Measurements from ENCODE around the gene LARP4.
"Not testable (repeated sequence)": the region's sequence is repeated elsewhere in the genome, so short reads cannot be mapped to it uniquely, and the experiment has no call there.

DNA sequence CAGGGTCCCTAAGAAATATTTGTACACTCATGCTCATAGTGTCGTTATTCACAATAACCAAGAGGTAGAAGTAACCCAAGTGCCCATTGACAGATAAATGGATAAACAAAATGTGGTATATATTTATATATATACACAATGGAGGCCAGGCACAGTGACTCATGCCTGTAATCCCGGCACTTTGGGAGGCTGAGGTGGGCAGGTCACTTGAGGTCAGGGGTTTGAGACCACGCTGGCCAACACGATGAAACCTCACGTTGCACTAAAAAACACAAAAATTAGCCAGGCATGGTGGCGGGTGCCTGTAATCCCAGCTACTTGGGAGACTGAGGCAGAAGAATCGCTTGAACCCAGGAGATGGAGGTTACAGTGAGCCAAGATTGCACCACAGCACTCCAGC, 30.0 kb upstream of the LARP4 start:
- not testable (repeated sequence) for TF ChIP-seq EZH2 (IDR thresholded peaks at IDR 0.05; ENCODE audit: insufficient read depth, poor library complexity, severe bottlenecking); EZH2phosphoT487 (IDR thresholded peaks at IDR 0.05; ENCODE audit: insufficient read depth, low read depth)

Data from GM23248 (cell line).